Measurements from ENCODE around the gene TMEM218.
A peak's percentile ranks its signal among the peaks of the same experiment; 100 is the strongest.

TMEM218 gene

DNA sequence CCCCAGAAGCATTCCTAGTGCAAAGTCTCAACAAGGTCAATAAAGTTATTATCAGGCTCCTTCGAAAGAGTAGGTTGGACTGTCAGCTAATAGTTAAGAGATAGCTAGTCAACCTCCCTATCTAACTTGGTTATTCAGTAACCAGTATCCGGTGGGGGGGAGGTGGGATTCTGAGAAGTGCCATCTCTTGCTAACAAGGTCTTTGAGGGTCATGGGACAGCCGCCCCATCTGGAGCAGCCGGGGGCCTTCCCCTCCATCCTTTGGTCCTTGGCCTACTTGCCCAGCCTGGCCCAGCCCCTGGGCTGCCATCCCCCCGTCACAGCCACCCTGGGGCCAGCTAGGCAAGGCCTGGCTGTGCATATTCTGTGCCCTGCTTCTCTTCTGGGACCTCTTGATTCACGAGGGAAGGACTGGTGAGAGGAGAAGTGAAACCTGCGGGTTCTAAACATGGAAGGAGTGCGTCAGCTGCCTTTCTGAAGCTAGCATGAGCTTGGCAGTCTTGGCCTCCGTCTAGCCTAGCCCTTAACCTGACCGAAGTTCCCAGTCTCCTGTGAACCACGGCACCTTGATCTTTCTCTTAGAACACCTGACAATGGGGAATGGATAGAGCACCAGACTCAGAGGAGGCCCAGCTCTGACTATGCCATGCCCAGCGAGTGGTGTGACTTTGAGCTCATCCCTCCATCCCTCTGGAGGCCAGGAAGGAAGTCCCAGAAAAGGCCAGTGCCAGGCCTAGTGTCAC is 39.0 kb downstream of the TMEM218 start:
- Histone ChIP-seq H3K36me3 (ENCODE audit: insufficient read depth, low read depth, low read length) (no peaks in the 10 kb centered on the region), H3K4me1 (ENCODE audit: insufficient read depth, low read length) (peaks cover 6% of the 10 kb centered on the region; the same call in 1 of the 2 replicates), H3K9me3 (ENCODE audit: insufficient read depth, low read depth, low read length) (no peaks in the 10 kb centered on the region), H3K4me3 (ENCODE audit: low read length) (no peak overlapping the region), H3K27ac (ENCODE audit: low read length) (no peak overlapping the region), H3K9ac (ENCODE audit: low read depth, low read length) (no peak overlapping the region), H3K27me3 (ENCODE audit: insufficient read depth, low read length) (no peaks in the 10 kb centered on the region)

DNA sequence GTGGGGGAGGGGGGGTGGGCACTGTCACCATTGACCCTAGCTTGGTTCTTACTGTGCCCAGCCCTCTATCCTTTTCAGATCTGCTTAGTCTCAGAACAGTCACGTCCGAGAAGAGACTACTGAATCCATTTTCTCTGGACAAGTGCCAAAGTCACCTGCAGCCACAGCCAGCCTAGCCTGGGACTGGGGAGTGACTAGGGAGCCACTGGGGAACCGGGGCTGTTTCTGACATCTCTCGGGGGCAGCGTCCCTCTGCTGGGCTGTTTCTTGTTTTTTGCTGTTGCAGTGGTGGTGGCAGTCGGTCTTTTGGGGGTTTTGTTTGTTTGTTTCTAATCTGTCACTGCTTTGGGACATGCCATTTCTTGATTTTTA is 39.6 kb downstream of the TMEM218 start:
- H3K9ac ChIP-seq (ENCODE audit: low read depth, low read length) = no peak overlapping the region
- no peak overlapping the region for H3K27ac ChIP-seq (ENCODE audit: low read length)
- no peak overlapping the region for H3K4me3 ChIP-seq (ENCODE audit: low read length)
- no peaks in the 10 kb centered on the region for H3K36me3 ChIP-seq (ENCODE audit: insufficient read depth, low read depth, low read length)
- peaks cover 6% of the 10 kb centered on the region; the same call in 1 of the 2 replicates for H3K4me1 ChIP-seq (ENCODE audit: insufficient read depth, low read length)
- no peaks in the 10 kb centered on the region for H3K27me3 ChIP-seq (ENCODE audit: insufficient read depth, low read length)
- no peaks in the 10 kb centered on the region for H3K9me3 ChIP-seq (ENCODE audit: insufficient read depth, low read depth, low read length)

- no peaks in the 10 kb centered on the region for H3K36me3 ChIP-seq (ENCODE audit: insufficient read depth, low read depth, low read length)
- no peaks in the 10 kb centered on the region for H3K27me3 ChIP-seq (ENCODE audit: insufficient read depth, low read length)
- H3K4me1 ChIP-seq (ENCODE audit: insufficient read depth, low read length) = peaks cover 6% of the 10 kb centered on the region; the same call in 1 of the 2 replicates
- no peak overlapping the region for H3K9ac ChIP-seq (ENCODE audit: low read depth, low read length)
- no peak overlapping the region for H3K4me3 ChIP-seq (ENCODE audit: low read length)
- H3K27ac ChIP-seq (ENCODE audit: low read length) = no peak overlapping the region
- no peaks in the 10 kb centered on the region for H3K9me3 ChIP-seq (ENCODE audit: insufficient read depth, low read depth, low read length)
Observed at GRCh38 chr11:125071435-125071834, 40.0 kb downstream of the TMEM218 start.

DNA sequence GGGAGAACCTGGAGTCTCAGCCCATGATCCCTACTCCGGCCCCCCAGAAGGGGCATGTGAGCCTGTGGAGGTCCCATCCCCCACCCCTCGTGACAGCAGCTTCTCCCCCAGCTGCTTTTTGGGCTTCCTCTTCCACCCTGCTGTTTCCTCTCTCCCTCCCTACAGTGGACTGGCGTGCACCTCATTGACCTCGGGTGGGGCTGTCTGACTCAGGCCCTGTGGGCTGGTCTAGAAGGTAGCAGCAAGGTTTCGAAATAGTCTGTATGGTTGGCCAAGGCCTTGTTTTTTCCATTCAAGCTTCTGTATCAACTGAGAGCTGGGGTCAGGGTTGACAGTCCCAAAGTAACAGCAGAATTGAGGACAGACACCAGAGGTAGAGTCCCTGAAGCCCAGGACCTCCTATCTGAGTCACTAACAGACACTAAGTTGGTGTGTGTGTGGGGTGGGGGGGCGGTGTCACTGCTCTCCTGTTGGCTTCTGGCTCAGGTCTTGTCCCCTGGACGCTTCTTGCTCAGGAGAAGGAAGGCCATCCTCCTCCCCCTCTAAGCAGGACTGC is 40.6 kb downstream of the TMEM218 start:
- Histone ChIP-seq H3K4me1 (ENCODE audit: insufficient read depth, low read length) (peaks cover 6% of the 10 kb centered on the region; the same call in 1 of the 2 replicates), H3K4me3 (ENCODE audit: low read length) (no peak overlapping the region), H3K27me3 (ENCODE audit: insufficient read depth, low read length) (peaks cover 4% of the 10 kb centered on the region), H3K36me3 (ENCODE audit: insufficient read depth, low read depth, low read length) (no peaks in the 10 kb centered on the region), H3K9me3 (ENCODE audit: insufficient read depth, low read depth, low read length) (no peaks in the 10 kb centered on the region), H3K9ac (ENCODE audit: low read depth, low read length) (no peak overlapping the region), H3K27ac (ENCODE audit: low read length) (no peak overlapping the region)

GRCh38 chr11:125069796-125070195 is 41.6 kb downstream of the TMEM218 start:
- peaks cover 6% of the 10 kb centered on the region; the same call in 1 of the 2 replicates for H3K4me1 ChIP-seq (ENCODE audit: insufficient read depth, low read length)

GRCh38 chr11:125069008-125069407 is 42.4 kb downstream of the TMEM218 start:
- no peak overlapping the region for H3K4me3 ChIP-seq (ENCODE audit: low read length)
- H3K36me3 ChIP-seq (ENCODE audit: insufficient read depth, low read depth, low read length) = no peaks in the 10 kb centered on the region
- peaks cover 22% of the 10 kb centered on the region for H3K27me3 ChIP-seq (ENCODE audit: insufficient read depth, low read length)
- H3K9ac ChIP-seq (ENCODE audit: low read depth, low read length) = no peak overlapping the region
- H3K27ac ChIP-seq (ENCODE audit: low read length) = no peak overlapping the region
- H3K4me1 ChIP-seq (ENCODE audit: insufficient read depth, low read length) = peaks cover 6% of the 10 kb centered on the region; the same call in 1 of the 2 replicates
- no peaks in the 10 kb centered on the region for H3K9me3 ChIP-seq (ENCODE audit: insufficient read depth, low read depth, low read length)

More at GRCh38 chr11:125069796-125070195, 41.6 kb downstream of the TMEM218 start:
- Histone ChIP-seq H3K27ac (ENCODE audit: low read length) (no peak overlapping the region), H3K36me3 (ENCODE audit: insufficient read depth, low read depth, low read length) (no peaks in the 10 kb centered on the region), H3K9me3 (ENCODE audit: insufficient read depth, low read depth, low read length) (no peaks in the 10 kb centered on the region), H3K27me3 (ENCODE audit: insufficient read depth, low read length) (peaks cover 14% of the 10 kb centered on the region), H3K9ac (ENCODE audit: low read depth, low read length) (no peak overlapping the region), H3K4me3 (ENCODE audit: low read length) (no peak overlapping the region)

GRCh38 chr11:125068368-125068767 is 43.1 kb downstream of the TMEM218 start:
- H3K36me3 ChIP-seq (ENCODE audit: insufficient read depth, low read depth, low read length) = no peaks in the 10 kb centered on the region
- no peaks in the 10 kb centered on the region for H3K9me3 ChIP-seq (ENCODE audit: insufficient read depth, low read depth, low read length)
- no peak overlapping the region for H3K27ac ChIP-seq (ENCODE audit: low read length)
- peaks cover 29% of the 10 kb centered on the region for H3K27me3 ChIP-seq (ENCODE audit: insufficient read depth, low read length)
- H3K4me3 ChIP-seq (ENCODE audit: low read length) = no peak overlapping the region
- no peak overlapping the region for H3K9ac ChIP-seq (ENCODE audit: low read depth, low read length)
- peaks cover 6% of the 10 kb centered on the region; the same call in 1 of the 2 replicates for H3K4me1 ChIP-seq (ENCODE audit: insufficient read depth, low read length)

DNA sequence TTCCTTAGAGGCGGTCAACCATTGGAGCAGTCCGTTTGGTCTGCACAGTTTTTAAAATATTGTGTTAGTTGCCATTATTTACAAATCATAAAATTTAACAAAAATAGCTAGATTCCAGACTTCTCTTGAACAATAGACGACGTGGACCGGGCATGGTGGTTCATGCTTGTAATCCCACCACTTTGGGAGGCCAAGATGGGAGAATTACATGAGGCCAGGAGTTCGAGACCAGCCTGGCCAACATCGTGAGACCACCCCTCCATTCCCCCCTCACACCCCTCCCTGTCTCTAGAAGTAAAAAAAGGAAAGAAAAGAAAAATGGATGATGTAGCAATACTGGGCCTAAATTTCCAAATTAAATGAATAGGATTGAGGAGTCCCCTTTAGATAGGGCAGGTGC is 47.4 kb downstream of the TMEM218 start:
- no peaks in the 10 kb centered on the region for H3K9me3 ChIP-seq (ENCODE audit: insufficient read depth, low read depth, low read length)
- no peak overlapping the region for H3K27ac ChIP-seq (ENCODE audit: low read length)
- peak overlapping the region; percentile 80 for H3K4me3 ChIP-seq (ENCODE audit: low read length)
- H3K4me1 ChIP-seq (ENCODE audit: insufficient read depth, low read length) = no peaks in the 10 kb centered on the region
- peaks cover 59% of the 10 kb centered on the region for H3K27me3 ChIP-seq (ENCODE audit: insufficient read depth, low read length)
- no peak overlapping the region for H3K9ac ChIP-seq (ENCODE audit: low read depth, low read length)
- H3K36me3 ChIP-seq (ENCODE audit: insufficient read depth, low read depth, low read length) = no peaks in the 10 kb centered on the region

DNA sequence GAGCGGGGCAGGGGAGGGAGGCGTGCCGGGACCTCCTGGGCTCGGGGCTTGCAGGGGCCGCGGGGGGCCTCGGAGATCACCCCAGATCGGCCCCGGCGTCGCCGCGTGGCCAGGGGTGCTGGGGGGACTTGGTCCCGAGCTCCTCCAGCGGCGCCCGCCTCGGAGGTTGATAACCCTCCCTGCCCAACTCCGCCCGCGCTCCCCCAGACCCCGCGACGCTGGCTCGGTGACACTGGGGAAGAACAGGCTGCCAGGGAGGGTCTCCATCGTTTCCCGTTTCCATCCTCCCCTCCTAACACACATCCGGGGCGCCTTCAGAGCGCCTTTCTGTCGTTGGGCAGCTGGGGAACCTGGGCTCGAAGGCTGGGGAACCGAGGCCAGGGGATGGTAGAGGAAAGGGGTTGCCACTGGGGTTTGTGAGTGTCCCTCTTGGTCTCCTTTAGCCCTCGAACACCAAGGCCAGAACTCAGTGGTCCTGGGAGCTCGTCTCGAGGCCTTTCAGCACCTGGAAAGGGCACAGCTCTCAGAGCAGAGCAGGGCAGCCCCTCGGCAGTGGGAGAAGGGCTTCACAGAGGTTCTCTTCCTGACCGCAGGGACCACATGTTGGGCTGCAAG is 47.9 kb downstream of the TMEM218 start:
- Histone ChIP-seq H3K9ac (ENCODE audit: low read depth, low read length) (no peak overlapping the region; the same call in 1 of the 2 replicates), H3K27ac (ENCODE audit: low read length) (no peak overlapping the region), H3K4me3 (ENCODE audit: low read length) (peak overlapping the region; percentile 80)

DNA sequence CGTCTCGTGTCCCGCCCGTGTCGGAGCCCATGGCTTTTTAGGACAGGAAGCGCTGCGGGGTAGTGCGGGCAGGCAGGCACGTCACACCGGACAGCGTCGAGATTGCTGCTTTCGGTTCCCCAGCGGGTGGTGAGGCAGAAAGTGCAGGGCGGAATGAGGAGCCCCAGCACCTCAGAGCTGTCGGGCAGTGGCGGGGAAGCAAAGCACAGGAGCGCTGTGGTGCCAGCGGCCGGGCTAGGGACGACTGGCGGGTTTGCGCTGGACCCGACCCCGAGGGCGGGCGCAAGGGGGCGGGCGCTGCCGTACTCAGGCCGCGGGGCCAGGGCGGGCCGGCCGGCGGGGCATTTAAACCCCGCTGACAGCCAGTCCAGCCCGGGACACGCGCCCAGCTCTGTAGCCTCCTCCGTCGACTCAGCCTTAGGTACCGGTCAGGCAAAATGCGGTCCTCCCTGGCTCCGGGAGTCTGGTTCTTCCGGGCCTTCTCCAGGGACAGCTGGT is 48.4 kb downstream of the TMEM218 start, which contains the start of gene SLC37A2:
Gene SLC37A2, plus strand, starts transcription at position 375 of the 498 bp plus-strand sequence. Its CDS starts 63 bp downstream, at position 438.
- H3K36me3 ChIP-seq (ENCODE audit: insufficient read depth, low read depth, low read length) = no peaks in the 10 kb centered on the region
- H3K9me3 ChIP-seq (ENCODE audit: insufficient read depth, low read depth, low read length) = no peaks in the 10 kb centered on the region
- H3K27me3 ChIP-seq (ENCODE audit: insufficient read depth, low read length) = peaks cover 59% of the 10 kb centered on the region
- H3K9ac ChIP-seq (ENCODE audit: low read depth, low read length) = no peak within 1 kb of the TSS; the same call in 1 of the 2 replicates
- H3K4me1 ChIP-seq (ENCODE audit: insufficient read depth, low read length) = no peaks in the 10 kb centered on the region
- H3K27ac ChIP-seq (ENCODE audit: low read length) = no peak within 1 kb of the TSS
- H3K4me3 ChIP-seq (ENCODE audit: low read length) = peak within 1 kb of the TSS; percentile 80

More for the DNA sequence above, 47.9 kb downstream of the TMEM218 start:
- Histone ChIP-seq H3K27me3 (ENCODE audit: insufficient read depth, low read length) (peaks cover 59% of the 10 kb centered on the region), H3K36me3 (ENCODE audit: insufficient read depth, low read depth, low read length) (no peaks in the 10 kb centered on the region), H3K4me1 (ENCODE audit: insufficient read depth, low read length) (no peaks in the 10 kb centered on the region), H3K9me3 (ENCODE audit: insufficient read depth, low read depth, low read length) (no peaks in the 10 kb centered on the region)

GRCh38 chr11:125062218-125062930 is 49.1 kb downstream of the TMEM218 start:
- H3K9ac ChIP-seq (ENCODE audit: low read depth, low read length) = no peak overlapping the region; the same call in 1 of the 2 replicates
- peak overlapping the region; percentile 80 for H3K4me3 ChIP-seq (ENCODE audit: low read length)
- no peaks in the 10 kb centered on the region for H3K36me3 ChIP-seq (ENCODE audit: insufficient read depth, low read depth, low read length)
- H3K4me1 ChIP-seq (ENCODE audit: insufficient read depth, low read length) = no peaks in the 10 kb centered on the region
- no peaks in the 10 kb centered on the region for H3K9me3 ChIP-seq (ENCODE audit: insufficient read depth, low read depth, low read length)
- H3K27ac ChIP-seq (ENCODE audit: low read length) = no peak overlapping the region
- peaks cover 59% of the 10 kb centered on the region for H3K27me3 ChIP-seq (ENCODE audit: insufficient read depth, low read length)
